Measurements from ENCODE around the gene DDC. TPM values are rescaled to one million over a fixed set of nuclear protein-coding genes. Genes with fewer than 3 reads are reported as not detected.
"Not testable (repeated sequence)": the region's sequence is repeated elsewhere in the genome, so short reads cannot be mapped to it uniquely, and the experiment has no call there.

DDC gene
- total RNA-seq, 4 donors from 2014 or later = not detected

DNA sequence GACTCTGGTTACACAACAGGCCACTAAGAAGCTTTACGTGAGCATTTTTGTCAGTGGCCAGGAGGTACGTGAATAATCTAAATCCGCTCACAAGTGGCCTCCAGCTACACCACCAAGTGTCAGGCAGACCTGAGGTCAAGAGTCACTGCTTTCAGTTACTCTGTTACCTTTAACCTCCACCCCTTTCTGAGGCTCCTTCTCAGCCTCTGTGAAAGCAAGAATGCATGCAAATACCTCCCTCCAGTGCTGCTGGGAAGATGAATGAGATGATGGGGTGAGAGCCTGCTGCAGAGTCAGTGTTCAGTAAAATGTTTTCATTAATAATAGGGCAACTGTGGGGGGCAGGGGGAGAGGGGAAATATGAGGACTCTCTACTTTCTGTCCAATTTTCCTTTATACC is 11.2 kb downstream of the DDC start:
- no peak for DNase-seq (ENCODE audit: extremely low spot score)
- peaks cover 0 to 1% (median 0%) of the 10 kb centered on the region in 4 donors for H3K9me3 ChIP-seq
- TF ChIP-seq, protein P1, sequence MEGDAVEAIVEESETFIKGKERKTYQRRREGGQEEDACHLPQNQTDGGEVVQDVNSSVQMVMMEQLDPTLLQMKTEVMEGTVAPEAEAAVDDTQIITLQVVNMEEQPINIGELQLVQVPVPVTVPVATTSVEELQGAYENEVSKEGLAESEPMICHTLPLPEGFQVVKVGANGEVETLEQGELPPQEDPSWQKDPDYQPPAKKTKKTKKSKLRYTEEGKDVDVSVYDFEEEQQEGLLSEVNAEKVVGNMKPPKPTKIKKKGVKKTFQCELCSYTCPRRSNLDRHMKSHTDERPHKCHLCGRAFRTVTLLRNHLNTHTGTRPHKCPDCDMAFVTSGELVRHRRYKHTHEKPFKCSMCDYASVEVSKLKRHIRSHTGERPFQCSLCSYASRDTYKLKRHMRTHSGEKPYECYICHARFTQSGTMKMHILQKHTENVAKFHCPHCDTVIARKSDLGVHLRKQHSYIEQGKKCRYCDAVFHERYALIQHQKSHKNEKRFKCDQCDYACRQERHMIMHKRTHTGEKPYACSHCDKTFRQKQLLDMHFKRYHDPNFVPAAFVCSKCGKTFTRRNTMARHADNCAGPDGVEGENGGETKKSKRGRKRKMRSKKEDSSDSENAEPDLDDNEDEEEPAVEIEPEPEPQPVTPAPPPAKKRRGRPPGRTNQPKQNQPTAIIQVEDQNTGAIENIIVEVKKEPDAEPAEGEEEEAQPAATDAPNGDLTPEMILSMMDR (IDR thresholded peaks at IDR 0.05) = no peak
- TF ChIP-seq POLR2AphosphoS5 (IDR thresholded peaks at IDR 0.05) = no peak
- WGBS = 34% methylated on average over 3 of the region's 3 CpGs
- peaks cover 0 to 11% (median 5%) of the 10 kb centered on the region in 4 donors for H3K4me1 ChIP-seq
- H3K4me3 ChIP-seq = no peak overlapping the region
- H3K27ac ChIP-seq (replicated peaks in 1 of 4) = no peak overlapping the region
- peaks cover 0 to 13% (median 0%) of the 10 kb centered on the region in 4 donors for H3K27me3 ChIP-seq
- H3K36me3 ChIP-seq = no peaks in the 10 kb centered on the region
- intact Hi-C loops (cut with DNase I) = loop anchor here (5.0 kb wide), 1 partner anchor 87 kb away; no protein-coding TSS in a partner anchor

- TF ChIP-seq EP300 (IDR thresholded peaks at IDR 0.05) = no peak
- TF ChIP-seq POLR2AphosphoS5 (IDR thresholded peaks at IDR 0.05) = no peak
- TF ChIP-seq POLR2A (IDR thresholded peaks at IDR 0.05; ENCODE audit: low read depth) = no peak
- DNase-seq (ENCODE audit: extremely low spot score) = no peak
- Histone ChIP-seq H3K9me3 (peaks cover 0 to 4% (median 0%) of the 10 kb centered on the region in 4 donors), H3K36me3 (no peaks in the 10 kb centered on the region), H3K4me3 (no peak overlapping the region), H3K27ac (replicated peaks in 1 of 4) (no peak overlapping the region), H3K27me3 (peaks cover 0 to 12% (median 0%) of the 10 kb centered on the region in 4 donors), H3K4me1 (peaks cover 0 to 11% (median 5%) of the 10 kb centered on the region in 4 donors)
- 35% methylated on average over 4 of the region's 4 CpGs for WGBS
- intact Hi-C loops (cut with DNase I) = loop anchor here (5.0 kb wide), 1 partner anchor 86 kb away; no protein-coding TSS in a partner anchor
Measured at GRCh38 chr7:50552921-50553320, 12.3 kb downstream of the DDC start.

GRCh38 chr7:50552139-50552538 is 13.1 kb downstream of the DDC start:
- Histone ChIP-seq H3K27me3 (peaks cover 0 to 12% (median 0%) of the 10 kb centered on the region in 4 donors), H3K4me1 (peaks cover 0 to 11% (median 3%) of the 10 kb centered on the region in 4 donors), H3K4me3 (no peak overlapping the region), H3K9me3 (peaks cover 0 to 4% (median 0%) of the 10 kb centered on the region in 4 donors), H3K27ac (replicated peaks in 1 of 4) (no peak overlapping the region), H3K36me3 (no peaks in the 10 kb centered on the region)
- intact Hi-C loops (cut with DNase I) = loop anchor here (5.0 kb wide), 1 partner anchor 85 kb away; no protein-coding TSS in a partner anchor
- DNase-seq (ENCODE audit: extremely low spot score) = no peak
- WGBS = 58% methylated on average over 4 of the region's 4 CpGs
- TF ChIP-seq EP300 (IDR thresholded peaks at IDR 0.05) (no peak), POLR2A (IDR thresholded peaks at IDR 0.05; ENCODE audit: low read depth) (no peak)
- TF ChIP-seq, protein P1 (IDR thresholded peaks at IDR 0.05) = no peak

- DNase-seq (ENCODE audit: extremely low spot score) = peak; percentile 88
- H3K27me3 ChIP-seq; H3K27ac ChIP-seq (replicated peaks in 1 of 4); H3K9me3 ChIP-seq; H3K4me1 ChIP-seq; H3K4me3 ChIP-seq; intact Hi-C loops (cut with DNase I); H3K36me3 ChIP-seq: not testable (repeated sequence)
- 92% methylated on average over 4 of the region's 4 CpGs for WGBS
Measured at GRCh38 chr7:50545613-50546012, 19.6 kb downstream of the DDC start.

DNA sequence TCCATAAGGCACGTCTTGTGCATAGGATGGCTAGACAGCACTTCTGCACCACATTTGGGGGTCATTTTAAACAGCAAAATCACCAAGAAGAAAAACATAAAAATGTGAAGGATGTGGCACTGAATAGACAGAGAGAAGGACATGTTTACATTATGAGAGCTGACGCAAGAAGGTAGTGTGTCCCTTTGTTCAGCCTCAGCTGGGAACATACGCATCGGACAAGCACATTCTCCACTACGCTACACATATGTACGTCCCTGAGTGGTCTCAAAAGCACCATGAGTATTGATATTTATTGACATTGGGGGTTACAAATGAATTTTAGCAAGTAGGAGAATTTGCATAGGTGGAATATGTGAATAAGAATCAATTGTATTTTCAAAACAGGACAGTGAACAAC is 20.2 kb downstream of the DDC start:
- DNase-seq (ENCODE audit: extremely low spot score) = peak; percentile 68
- 66% methylated on average over 6 of the region's 6 CpGs for WGBS
- intact Hi-C loops (cut with DNase I) = no loop called here
- H3K9me3 ChIP-seq = peaks cover 0 to 4% (median 0%) of the 10 kb centered on the region in 4 donors
- no peak overlapping the region for H3K4me3 ChIP-seq
- H3K4me1 ChIP-seq = no peaks in the 10 kb centered on the region
- TF ChIP-seq POLR2A (IDR thresholded peaks at IDR 0.05; ENCODE audit: low read depth) (no peak), EP300 (IDR thresholded peaks at IDR 0.05) (no peak), POLR2AphosphoS5 (IDR thresholded peaks at IDR 0.05) (no peak)
- TF ChIP-seq, protein P1 (IDR thresholded peaks at IDR 0.05) = no peak
- H3K27ac ChIP-seq (replicated peaks in 1 of 4) = no peak overlapping the region
- H3K27me3 ChIP-seq = peaks cover 0 to 10% (median 0%) of the 10 kb centered on the region in 4 donors
- no peaks in the 10 kb centered on the region for H3K36me3 ChIP-seq

Measured in esophagus muscularis mucosa (tissue), 4 donors.